ENCODE measurements around the gene MMP26.

GRCh38 chr11:4748438-4748837 is 43.9 kb downstream of the MMP26 start:
- TF ChIP-seq CTCF (IDR thresholded peaks at IDR 0.05; ENCODE audit: low read length) = no peak
- TF ChIP-seq EZH2 (optimal IDR thresholded peaks at IDR 0.05; ENCODE audit: low read depth, low read length) = no peak

Data from MM.1S (cell line).